Large intestine (tissue), 3 donors: ENCODE data around the gene TC2N. TPM values are rescaled to one million over a fixed set of nuclear protein-coding genes. Genes with fewer than 3 reads are reported as not detected.

Experiments
- DNase-seq, 2 donors: peaks; one replicate each; pipeline versions ENCODE4 v3.0.0 to v3.0.0-alpha.2; 2013
- H3K27ac ChIP-seq: one replicate; pipeline ENCODE4 v1.5.1; 2013; ENCODE audit warnings: low read length
- H3K27me3 ChIP-seq: 2 replicates; pipeline ENCODE4 v1.6.1; 2013; ENCODE audit warnings: low read length; ENCODE audit not compliant: control insufficient read depth, insufficient read depth
- H3K36me3 ChIP-seq: 2 replicates; pipeline ENCODE4 v1.6.1; 2013; ENCODE audit warnings: low read length; ENCODE audit not compliant: control insufficient read depth, insufficient read depth
- H3K4me1 ChIP-seq: one replicate; pipeline ENCODE4 v1.6.1; 2013; ENCODE audit warnings: low read length; ENCODE audit not compliant: control insufficient read depth, insufficient read depth
- H3K4me3 ChIP-seq: one replicate; pipeline ENCODE4 v1.5.1; 2013; ENCODE audit warnings: low read length
- H3K9me3 ChIP-seq: one replicate; pipeline ENCODE4 v1.6.1; 2013; ENCODE audit warnings: mild to moderate bottlenecking, low read depth, low read length, moderate library complexity; ENCODE audit not compliant: control insufficient read depth
- WGBS: methylation state at CpG from one replicate; pipeline ENCODE4 v1.1.5; 2013; ENCODE audit warnings: low lambda C conversion rate; ENCODE audit not compliant: insufficient coverage; 5-methylcytosine and 5-hydroxymethylcytosine counted together
- polyA plus RNA-seq: library from polyadenylated mRNA; unstranded; fragments of 120-200 nt; gene quantifications from one replicate; pipeline ENCODE4 v1.2.1, GENCODE V29; 2013

The TC2N gene
- polyA plus RNA-seq, 1 donor: 24.6 TPM

- no peaks in the 10 kb centered on the region for H3K27me3 ChIP-seq
- DNase-seq: no peak
- H3K9me3 ChIP-seq: no peaks in the 10 kb centered on the region
- WGBS: 100% methylated on average over 1 of the region's 5 CpGs
- no peak overlapping the region for H3K4me3 ChIP-seq
- no peaks in the 10 kb centered on the region for H3K4me1 ChIP-seq
- H3K36me3 ChIP-seq: no peaks in the 10 kb centered on the region
- no peak overlapping the region for H3K27ac ChIP-seq
Measured at GRCh38 chr14:91774140-91775096, 92.9 kb downstream of the TC2N start.

- no peaks in the 10 kb centered on the region for H3K36me3 ChIP-seq
- H3K4me1 ChIP-seq: no peaks in the 10 kb centered on the region
- WGBS: no CpG with 5 or more reads among the region's 2 CpGs
- H3K4me3 ChIP-seq: no peak overlapping the region
- DNase-seq: no peak
- H3K27ac ChIP-seq: no peak overlapping the region
- H3K27me3 ChIP-seq: no peaks in the 10 kb centered on the region
- H3K9me3 ChIP-seq: no peaks in the 10 kb centered on the region
Measured at GRCh38 chr14:91770185-91770584, 97.2 kb downstream of the TC2N start.

- no peaks in the 10 kb centered on the region for H3K27me3 ChIP-seq
- H3K36me3 ChIP-seq: no peaks in the 10 kb centered on the region
- peak; percentile 81 to 91 for DNase-seq
- H3K4me3 ChIP-seq: no peak overlapping the region
- peaks cover 7% of the 10 kb centered on the region for H3K9me3 ChIP-seq
- WGBS: 40% methylated on average over 1 of the region's 4 CpGs
- peaks cover 24% of the 10 kb centered on the region for H3K4me1 ChIP-seq
- peak overlapping the region; percentile 76 for H3K27ac ChIP-seq
Measured at GRCh38 chr14:91755570-91756295, 111.6 kb downstream of the TC2N start.

GRCh38 chr14:91754819-91755218 is 112.5 kb downstream of the TC2N start:
- DNase-seq: peak; percentile 54 to 69
- H3K27ac ChIP-seq: peak overlapping the region; percentile 76
- WGBS: no CpG with 5 or more reads among the region's 1 CpG

GRCh38 chr14:91754185-91754584 is 113.2 kb downstream of the TC2N start:
- WGBS: no CpG with 5 or more reads among the region's 1 CpG
- peaks cover 24% of the 10 kb centered on the region for H3K4me1 ChIP-seq
- peak overlapping the region; percentile 76 for H3K27ac ChIP-seq
- DNase-seq: no peak
- H3K27me3 ChIP-seq: no peaks in the 10 kb centered on the region
- H3K4me3 ChIP-seq: no peak overlapping the region
- H3K36me3 ChIP-seq: no peaks in the 10 kb centered on the region
- H3K9me3 ChIP-seq: no peaks in the 10 kb centered on the region

More at GRCh38 chr14:91754819-91755218, 112.5 kb downstream of the TC2N start:
- Histone ChIP-seq H3K4me3 (no peak overlapping the region), H3K27me3 (no peaks in the 10 kb centered on the region), H3K4me1 (peaks cover 24% of the 10 kb centered on the region), H3K9me3 (no peaks in the 10 kb centered on the region), H3K36me3 (no peaks in the 10 kb centered on the region)

GRCh38 chr14:91753501-91754128 is 113.7 kb downstream of the TC2N start:
- Histone ChIP-seq H3K4me3 (no peak overlapping the region), H3K27ac (peak overlapping the region; percentile 76), H3K36me3 (no peaks in the 10 kb centered on the region), H3K9me3 (no peaks in the 10 kb centered on the region), H3K4me1 (peaks cover 24% of the 10 kb centered on the region), H3K27me3 (no peaks in the 10 kb centered on the region)
- WGBS: 93% methylated on average over 3 of the region's 4 CpGs
- no peak for DNase-seq

GRCh38 chr14:91752961-91753360 is 114.4 kb downstream of the TC2N start:
- H3K36me3 ChIP-seq: no peaks in the 10 kb centered on the region
- H3K4me1 ChIP-seq: peaks cover 24% of the 10 kb centered on the region
- WGBS: no CpG with 5 or more reads among the region's 1 CpG
- no peak for DNase-seq
- no peak overlapping the region for H3K4me3 ChIP-seq
- H3K27me3 ChIP-seq: no peaks in the 10 kb centered on the region
- no peak overlapping the region for H3K27ac ChIP-seq
- H3K9me3 ChIP-seq: no peaks in the 10 kb centered on the region

- Histone ChIP-seq H3K27ac (no peak overlapping the region), H3K4me1 (peaks cover 24% of the 10 kb centered on the region), H3K36me3 (no peaks in the 10 kb centered on the region), H3K9me3 (no peaks in the 10 kb centered on the region), H3K4me3 (no peak overlapping the region), H3K27me3 (no peaks in the 10 kb centered on the region)
- DNase-seq: no peak
- no CpG with 5 or more reads among the region's 2 CpGs for WGBS
Measured at GRCh38 chr14:91751719-91752118, 115.6 kb downstream of the TC2N start.

- 100% methylated on average over 2 of the region's 3 CpGs for WGBS
- no peak overlapping the region for H3K27ac ChIP-seq
- no peak overlapping the region for H3K4me3 ChIP-seq
- H3K4me1 ChIP-seq: peaks cover 24% of the 10 kb centered on the region
- no peaks in the 10 kb centered on the region for H3K36me3 ChIP-seq
- H3K9me3 ChIP-seq: no peaks in the 10 kb centered on the region
- H3K27me3 ChIP-seq: no peaks in the 10 kb centered on the region
- DNase-seq: peak in 1 of 2 donors; percentile 62
Measured at GRCh38 chr14:91750634-91751198, 116.6 kb downstream of the TC2N start.

GRCh38 chr14:91749868-91750267 is 117.5 kb downstream of the TC2N start:
- H3K27me3 ChIP-seq: no peaks in the 10 kb centered on the region

More at GRCh38 chr14:91749868-91750267, 117.5 kb downstream of the TC2N start:
- Histone ChIP-seq H3K36me3 (no peaks in the 10 kb centered on the region), H3K4me1 (peaks cover 20% of the 10 kb centered on the region), H3K9me3 (no peaks in the 10 kb centered on the region), H3K4me3 (no peak overlapping the region), H3K27ac (no peak overlapping the region)
- WGBS: 80% methylated on average over 1 of the region's 2 CpGs
- DNase-seq: no peak
